GM12878 (cell line): ENCODE measurements around the gene ITSN1. TPM values are rescaled to one million over a fixed set of nuclear protein-coding genes. Genes with fewer than 3 reads are reported as not detected.

Source experiments
- BCLAF1 ChIP-seq: fragments of 450-650 bp; IDR thresholded peaks from 2 replicates; pipeline ENCODE4 v1.6.1; 2017; ENCODE audit warnings: antibody characterized with exemption, mild to moderate bottlenecking, moderate library complexity
- DPF2 ChIP-seq: fragments of 450-650 bp; IDR thresholded peaks from 2 replicates; pipeline ENCODE4 v1.6.1; 2017; ENCODE audit warnings: mild to moderate bottlenecking
- E4F1 ChIP-seq: fragments of 450-650 bp; IDR thresholded peaks from 2 replicates; pipeline ENCODE4 v1.6.1; 2018; ENCODE audit warnings: borderline replicate concordance, mild to moderate bottlenecking; ENCODE audit not compliant: partially characterized antibody
- EGR1 ChIP-seq, 2 experiments: IDR thresholded peaks; 1 replicate in 1 of 2; 2 replicates in 1 of 2; pipeline ENCODE4 v1.6.1; 2011 to 2012; ENCODE audit warnings: low read depth in 2 of 2, low read length in 2 of 2, borderline replicate concordance in 1 of 2, mild to moderate bottlenecking in 1 of 2, moderate library complexity in 1 of 2
- HCFC1 ChIP-seq: fragments of 150-350 bp; IDR thresholded peaks from 2 replicates; pipeline ENCODE4 v1.6.1; 2014; ENCODE audit warnings: low read length
- IRF3 ChIP-seq: fragments of 450-650 bp; IDR thresholded peaks from 2 replicates; pipeline ENCODE4 v1.6.1; 2014; ENCODE audit warnings: mild to moderate bottlenecking
- JUNB ChIP-seq: IDR thresholded peaks from 2 replicates; pipeline ENCODE4 v1.6.1; 2016; ENCODE audit warnings: antibody characterized with exemption, mild to moderate bottlenecking
- JUND ChIP-seq: IDR thresholded peaks from 2 replicates; pipeline ENCODE4 v1.6.1; 2012; ENCODE audit warnings: low read depth, mild to moderate bottlenecking, low read length, improper control_type of control experiment, moderate library complexity
- NBN ChIP-seq: fragments of 450-650 bp; IDR thresholded peaks from 2 replicates; pipeline ENCODE4 v1.6.1; 2016
- NRF1 ChIP-seq: conservative IDR thresholded peaks from 2 replicates; pipeline ENCODE4 v1.6.1; 2011; ENCODE audit warnings: mild to moderate bottlenecking, low read depth, low read length, improper control_type of control experiment
- PAX8 ChIP-seq: fragments of 450-650 bp; IDR thresholded peaks from 2 replicates; pipeline ENCODE4 v1.6.1; 2017; ENCODE audit warnings: mild to moderate bottlenecking, moderate library complexity
- PBX3 ChIP-seq: IDR thresholded peaks from 2 replicates; pipeline ENCODE4 v1.6.1; 2011; ENCODE audit warnings: mild to moderate bottlenecking, low read depth, low read length, moderate library complexity; ENCODE audit not compliant: insufficient replicate concordance
- PKNOX1 ChIP-seq: fragments of 450-650 bp; IDR thresholded peaks from 2 replicates; pipeline ENCODE4 v1.6.1; 2016; ENCODE audit warnings: mild to moderate bottlenecking
- RCOR1 ChIP-seq: conservative IDR thresholded peaks from 2 replicates; pipeline ENCODE4 v1.6.1; 2012; ENCODE audit warnings: low read depth, low read length, improper control_type of control experiment
- SMARCA5 ChIP-seq: fragments of 450-650 bp; IDR thresholded peaks from 2 replicates; pipeline ENCODE4 v1.6.1; 2017; ENCODE audit warnings: mild to moderate bottlenecking
- SPI1 ChIP-seq: IDR thresholded peaks from 2 replicates; pipeline ENCODE4 v1.6.1; 2011; ENCODE audit warnings: low read depth, mild to moderate bottlenecking, low read length, moderate library complexity, borderline replicate concordance; ENCODE audit not compliant: insufficient read depth
- SREBF1 ChIP-seq: IDR thresholded peaks from 2 replicates; pipeline ENCODE4 v1.6.1; 2012; ENCODE audit warnings: mild to moderate bottlenecking, low read length
- STAT1 ChIP-seq: fragments of 450-650 bp; conservative IDR thresholded peaks from 2 replicates; pipeline ENCODE4 v1.6.1; 2014; ENCODE audit warnings: antibody characterized with exemption, mild to moderate bottlenecking
- USF2 ChIP-seq: IDR thresholded peaks from 2 replicates; pipeline ENCODE4 v1.6.1; 2011; ENCODE audit warnings: low read depth, low read length, improper control_type of control experiment, borderline replicate concordance
- ZSCAN29 ChIP-seq: fragments of 450-650 bp; IDR thresholded peaks from 2 replicates; pipeline ENCODE4 v1.6.1; 2017; ENCODE audit warnings: mild to moderate bottlenecking, moderate library complexity
- polyA plus RNA-seq, 11 experiments: library from polyadenylated mRNA; depleted of rRNA in 4 of 11; unstranded in 6 of 11; stranded (reverse) in 5 of 11; fragments of >200 nt; fragmentation: Nextera tagmentation in 4 of 11; fragmentation: Illumina TruSeq in 1 of 11; extraction: Ambion mirVana in 4 of 11; extraction: Trizol in 1 of 11; gene quantifications; 1 replicate in 1 of 11; 2 replicates in 10 of 11; pipeline versions ENCODE4 v1.2.1 to v1.2.3, GENCODE V29; 2011 to 2016; ENCODE audit warnings: inconsistent platforms in 2 of 11, missing spikeins in 2 of 11, low read depth in 1 of 11
- total RNA-seq, 4 experiments: library from RNA; depleted of rRNA in 3 of 4; stranded (reverse); fragments of >200 nt in 3 of 4; fragmentation: Illumina TruSeq in 1 of 4; extraction: Trizol in 1 of 4; gene quantifications; 2 replicates each; pipeline versions ENCODE4 v1.2.1 to v1.2.3, GENCODE V29; 2013 to 2021

The ITSN1 gene
- total and polyA plus RNA-seq, 10 of the 15 experiments (the other 5 are each of a cell fraction or from before 2014, with no cell fraction given): 0.89 to 10.6 (median 4.8) TPM

GRCh38 chr21:33641352-33642026, 812 bp upstream of the ITSN1 start, which contains the start of gene CRYZL1 (continued):
- TF ChIP-seq USF2 (no peak), PKNOX1 (peak; percentile 99), PBX3 (peak; percentile 99), JUNB (no peak), SMARCA5 (0 out of 2 replicates have a peak, but pooled peaks have one; percentile 12), NRF1 (no peak), E4F1 (peak; percentile 22), ZSCAN29 (no peak), EGR1 (IDR thresholded peaks at IDR 0.05; ENCODE audit: borderline replicate concordance in 1 of 2, low read depth in 2 of 2, low read length in 2 of 2) (0 out of 3 replicates have a peak, but pooled peaks of 1 of the 2 experiments have one; percentile 40), SPI1 (peak; percentile 65; the same call in 1 of the 2 replicates), RCOR1 (0 out of 2 replicates have a peak, but pooled peaks have one; percentile 19), JUND (peak; percentile 37; the same call in 1 of the 2 replicates), SREBF1 (peak; percentile 72), DPF2 (peak; percentile 91), IRF3 (peak; percentile 82), NBN (no peak; the same call in 1 of the 2 replicates), STAT1 (no peak), BCLAF1 (no peak), HCFC1 (peak; percentile 94), PAX8 (no peak)
